Measurements from ENCODE around the gene ARRB2.

ARRB2 gene

DNA sequence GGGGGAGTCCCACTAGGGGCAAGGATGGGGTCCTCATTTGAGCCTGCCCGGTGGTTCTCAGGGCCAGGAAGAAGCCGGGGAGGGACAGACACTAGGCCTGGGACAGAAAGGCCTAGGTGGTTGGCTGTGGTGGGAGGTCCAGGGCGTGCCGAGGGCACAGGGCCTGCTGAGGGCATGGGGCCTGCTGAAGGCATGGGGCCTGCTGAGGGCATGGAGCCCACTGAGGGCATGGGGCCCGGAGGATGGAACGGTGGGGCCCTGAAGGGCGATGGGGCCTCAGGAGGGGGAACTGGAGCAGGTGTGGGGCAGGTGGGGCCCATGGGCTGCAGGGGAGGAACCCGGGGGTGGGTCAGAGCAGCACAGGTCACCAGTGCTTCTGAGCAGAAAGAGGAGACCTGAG is 37.7 kb upstream of the ARRB2 start:
- DNase-seq (ENCODE audit: insufficient read length, low spot score): no peak
- no peak for FAIRE-seq
- TF ChIP-seq, protein P1, sequence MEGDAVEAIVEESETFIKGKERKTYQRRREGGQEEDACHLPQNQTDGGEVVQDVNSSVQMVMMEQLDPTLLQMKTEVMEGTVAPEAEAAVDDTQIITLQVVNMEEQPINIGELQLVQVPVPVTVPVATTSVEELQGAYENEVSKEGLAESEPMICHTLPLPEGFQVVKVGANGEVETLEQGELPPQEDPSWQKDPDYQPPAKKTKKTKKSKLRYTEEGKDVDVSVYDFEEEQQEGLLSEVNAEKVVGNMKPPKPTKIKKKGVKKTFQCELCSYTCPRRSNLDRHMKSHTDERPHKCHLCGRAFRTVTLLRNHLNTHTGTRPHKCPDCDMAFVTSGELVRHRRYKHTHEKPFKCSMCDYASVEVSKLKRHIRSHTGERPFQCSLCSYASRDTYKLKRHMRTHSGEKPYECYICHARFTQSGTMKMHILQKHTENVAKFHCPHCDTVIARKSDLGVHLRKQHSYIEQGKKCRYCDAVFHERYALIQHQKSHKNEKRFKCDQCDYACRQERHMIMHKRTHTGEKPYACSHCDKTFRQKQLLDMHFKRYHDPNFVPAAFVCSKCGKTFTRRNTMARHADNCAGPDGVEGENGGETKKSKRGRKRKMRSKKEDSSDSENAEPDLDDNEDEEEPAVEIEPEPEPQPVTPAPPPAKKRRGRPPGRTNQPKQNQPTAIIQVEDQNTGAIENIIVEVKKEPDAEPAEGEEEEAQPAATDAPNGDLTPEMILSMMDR (IDR thresholded peaks at IDR 0.05; ENCODE audit: insufficient read depth, missing control alignments): no peak

DNA sequence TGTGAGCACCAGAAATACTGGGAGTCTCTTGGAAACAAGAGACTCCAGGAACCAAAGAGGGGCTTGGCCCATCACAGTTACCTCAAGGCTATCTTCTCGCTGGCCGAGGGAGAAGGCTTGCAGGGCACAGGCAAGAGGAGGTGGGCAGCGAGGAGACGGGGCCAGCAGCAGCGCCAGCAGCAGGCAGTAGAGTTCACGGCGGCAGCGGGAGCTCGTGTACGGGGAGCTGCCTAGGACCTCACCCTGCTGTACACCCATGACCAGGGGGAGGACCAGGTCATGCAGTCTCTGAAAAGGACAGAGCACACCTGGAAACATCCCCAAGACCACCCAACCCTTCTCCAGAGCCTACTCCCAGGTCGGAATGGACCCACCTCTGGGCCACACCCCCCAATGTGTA is 37.3 kb upstream of the ARRB2 start:
- TF ChIP-seq, protein P1 (IDR thresholded peaks at IDR 0.05; ENCODE audit: insufficient read depth, missing control alignments): no peak
- DNase-seq (ENCODE audit: insufficient read length, low spot score) (no peak), FAIRE-seq (no peak)

- TF ChIP-seq, protein P1 (IDR thresholded peaks at IDR 0.05; ENCODE audit: insufficient read depth, missing control alignments): no peak
- FAIRE-seq (no peak), DNase-seq (ENCODE audit: insufficient read length, low spot score) (no peak)
Observed at GRCh38 chr17:4673986-4674684, 36.3 kb upstream of the ARRB2 start.

GRCh38 chr17:4674685-4674998 is 35.8 kb upstream of the ARRB2 start:
- TF ChIP-seq, protein P1 (IDR thresholded peaks at IDR 0.05; ENCODE audit: insufficient read depth, missing control alignments): no peak
- DNase-seq (ENCODE audit: insufficient read length, low spot score) (no peak), FAIRE-seq (no peak)

GRCh38 chr17:4675791-4676190 is 34.6 kb upstream of the ARRB2 start:
- TF ChIP-seq, protein P1 (IDR thresholded peaks at IDR 0.05; ENCODE audit: insufficient read depth, missing control alignments): no peak
- FAIRE-seq (no peak), DNase-seq (ENCODE audit: insufficient read length, low spot score) (no peak)

GRCh38 chr17:4676791-4677190 is 33.6 kb upstream of the ARRB2 start:
- FAIRE-seq (no peak), DNase-seq (ENCODE audit: insufficient read length, low spot score) (no peak)
- TF ChIP-seq, protein P1 (IDR thresholded peaks at IDR 0.05; ENCODE audit: insufficient read depth, missing control alignments): no peak

- FAIRE-seq (no peak), DNase-seq (ENCODE audit: insufficient read length, low spot score) (no peak)
- TF ChIP-seq, protein P1 (IDR thresholded peaks at IDR 0.05; ENCODE audit: insufficient read depth, missing control alignments): no peak
Observed at GRCh38 chr17:4678448-4679026, 31.9 kb upstream of the ARRB2 start.
